Kidney epithelial cell (primary cell): Measurements from ENCODE around the gene PSMF1. TPM values are rescaled to one million over a fixed set of nuclear protein-coding genes. Genes with fewer than 3 reads are reported as not detected.

Source experiments
- DNase-seq: peaks from one replicate; pipeline ENCODE4 v3.0.0-alpha.2; 2010; ENCODE audit warnings: low read depth
- H3K27me3 ChIP-seq: 2 replicates; pipeline ENCODE4 v1.6.0; 2011; ENCODE audit warnings: low read length; ENCODE audit not compliant: control insufficient read depth, insufficient read depth
- H3K36me3 ChIP-seq: 2 replicates; pipeline ENCODE4 v1.5.1; 2011; ENCODE audit warnings: low read length; ENCODE audit not compliant: control insufficient read depth, insufficient read depth
- H3K4me3 ChIP-seq: 2 replicates; pipeline ENCODE4 v1.5.1; 2011; ENCODE audit warnings: low read depth, mild to moderate bottlenecking, control low read depth, low read length
- CTCF ChIP-seq: IDR thresholded peaks from 2 replicates; pipeline ENCODE4 v1.5.1; 2011; ENCODE audit warnings: mild to moderate bottlenecking, moderate library complexity, low read length, control low read depth, inconsistent platforms; ENCODE audit not compliant: insufficient read depth, poor library complexity, severe bottlenecking
- total RNA-seq: library from RNA; depleted of rRNA; stranded (reverse); fragments of >200 nt; gene quantifications from 2 replicates; pipeline ENCODE4 v1.2.3, GENCODE V29; 2015

The PSMF1 gene
- total RNA-seq, 1 donor from 2014 or later: 323 TPM

- Histone ChIP-seq H3K27me3 (no peaks in the 10 kb centered on the region), H3K4me3 (no peak overlapping the region), H3K36me3 (no peaks in the 10 kb centered on the region)
- no peak for TF ChIP-seq CTCF
- no peak for DNase-seq
Measured at GRCh38 chr20:1124421-1124820, 6.0 kb downstream of the PSMF1 start.

GRCh38 chr20:1125277-1125676, 6.9 kb downstream of the PSMF1 start:
- TF ChIP-seq CTCF: no peak
- no peaks in the 10 kb centered on the region for H3K27me3 ChIP-seq
- no peaks in the 10 kb centered on the region for H3K36me3 ChIP-seq

GRCh38 chr20:1127840-1128239, 9.4 kb downstream of the PSMF1 start:
- H3K4me3 ChIP-seq: no peak overlapping the region
- DNase-seq: no peak
- no peaks in the 10 kb centered on the region for H3K36me3 ChIP-seq
- no peak for TF ChIP-seq CTCF
- no peaks in the 10 kb centered on the region for H3K27me3 ChIP-seq

More at GRCh38 chr20:1125277-1125676, 6.9 kb downstream of the PSMF1 start:
- no peak for DNase-seq
- H3K4me3 ChIP-seq: no peak overlapping the region

GRCh38 chr20:1130058-1130694, 11.8 kb downstream of the PSMF1 start:
- DNase-seq: no peak
- H3K36me3 ChIP-seq: no peaks in the 10 kb centered on the region
- H3K4me3 ChIP-seq: no peak overlapping the region
- H3K27me3 ChIP-seq: no peaks in the 10 kb centered on the region
- no peak for TF ChIP-seq CTCF

GRCh38 chr20:1130847-1131246, 12.4 kb downstream of the PSMF1 start:
- no peaks in the 10 kb centered on the region for H3K36me3 ChIP-seq
- no peak for TF ChIP-seq CTCF
- DNase-seq: no peak
- no peak overlapping the region for H3K4me3 ChIP-seq
- H3K27me3 ChIP-seq: no peaks in the 10 kb centered on the region

- no peak for TF ChIP-seq CTCF
- H3K36me3 ChIP-seq: no peaks in the 10 kb centered on the region
Measured at GRCh38 chr20:1131354-1131753, 13.0 kb downstream of the PSMF1 start.

More at GRCh38 chr20:1131354-1131753, 13.0 kb downstream of the PSMF1 start:
- DNase-seq: no peak
- H3K27me3 ChIP-seq: no peaks in the 10 kb centered on the region
- H3K4me3 ChIP-seq: no peak overlapping the region
